Activated CD8-positive, alpha-beta memory T cell treated with anti-CD3 and anti-CD28 coated beads for 24 hours (primary cell): ENCODE measurements around the gene PPP2R3B.
A peak's percentile ranks its signal among the peaks of the same experiment; 100 is the strongest.
"Not testable (repeated sequence)": the region's sequence is repeated elsewhere in the genome, so short reads cannot be mapped to it uniquely, and the experiment has no call there.

Source experiments
- DNase-seq: peaks from one replicate; pipeline ENCODE4 v3.0.0-alpha.2; 2020

The PPP2R3B gene

DNA sequence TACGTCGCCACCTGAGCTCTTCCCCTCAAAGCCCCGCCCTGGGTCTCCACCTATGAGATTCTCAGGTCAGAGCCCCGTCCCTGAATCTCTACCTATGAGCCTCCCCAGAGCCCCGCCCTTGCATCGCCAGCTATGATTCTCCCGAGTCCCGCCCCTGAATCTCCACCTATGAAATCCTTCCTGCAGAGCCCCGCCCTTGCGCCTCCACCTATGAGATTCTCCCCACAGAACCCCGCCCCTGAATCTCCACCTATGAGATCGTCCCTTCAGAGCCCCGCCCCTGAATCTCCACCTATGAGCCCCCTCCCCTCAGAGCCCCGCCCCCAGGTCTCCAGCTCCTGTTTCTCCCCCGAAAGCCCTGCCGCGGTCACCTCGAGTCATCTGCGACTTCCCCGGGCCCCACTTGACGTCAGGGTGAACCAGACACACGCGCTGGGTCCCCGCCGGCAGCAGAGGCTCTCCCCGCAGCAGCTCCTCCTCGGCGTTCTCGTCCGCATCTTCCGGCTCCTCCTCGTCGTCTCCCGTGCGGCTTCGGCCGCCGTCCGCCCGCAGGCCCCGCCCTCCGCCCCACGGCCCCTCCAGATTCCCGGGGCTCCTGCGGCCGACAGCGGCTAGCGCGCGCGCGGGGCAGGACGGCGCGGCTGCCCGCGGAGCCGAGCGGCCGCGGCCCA is 68.5 kb downstream of the PPP2R3B start:
- DNase-seq = peak; percentile 95

DNA sequence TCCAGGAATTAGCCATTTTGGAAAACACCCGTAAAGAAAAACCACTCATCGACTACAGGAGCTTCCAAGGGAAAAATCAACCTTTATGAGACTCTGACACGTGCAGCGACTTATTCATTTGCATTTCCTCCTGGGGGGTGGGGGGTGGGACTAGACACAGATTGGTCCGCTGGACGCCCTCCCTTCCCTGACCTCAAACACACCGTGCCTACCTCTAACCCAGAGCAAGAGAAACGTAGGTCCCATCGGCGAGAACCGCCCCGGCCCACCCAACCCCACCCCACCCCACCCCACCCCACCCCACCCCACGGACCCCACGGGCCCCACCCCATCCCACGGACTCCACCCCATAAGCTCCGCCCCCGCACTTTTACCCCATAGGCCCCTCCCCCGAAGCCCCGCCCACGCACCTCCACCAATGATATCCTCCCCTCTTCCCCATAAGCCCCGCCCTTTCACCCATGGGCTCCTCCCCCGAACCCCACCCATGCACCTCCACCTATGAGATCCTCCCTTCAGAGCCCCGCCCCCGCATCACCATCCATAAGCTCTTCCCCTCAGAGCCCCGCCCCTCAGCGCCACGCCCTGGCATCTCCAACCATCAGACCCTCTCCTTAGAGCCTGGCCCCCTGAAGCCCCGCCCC is 69.2 kb downstream of the PPP2R3B start:
- no peak for DNase-seq

DNA sequence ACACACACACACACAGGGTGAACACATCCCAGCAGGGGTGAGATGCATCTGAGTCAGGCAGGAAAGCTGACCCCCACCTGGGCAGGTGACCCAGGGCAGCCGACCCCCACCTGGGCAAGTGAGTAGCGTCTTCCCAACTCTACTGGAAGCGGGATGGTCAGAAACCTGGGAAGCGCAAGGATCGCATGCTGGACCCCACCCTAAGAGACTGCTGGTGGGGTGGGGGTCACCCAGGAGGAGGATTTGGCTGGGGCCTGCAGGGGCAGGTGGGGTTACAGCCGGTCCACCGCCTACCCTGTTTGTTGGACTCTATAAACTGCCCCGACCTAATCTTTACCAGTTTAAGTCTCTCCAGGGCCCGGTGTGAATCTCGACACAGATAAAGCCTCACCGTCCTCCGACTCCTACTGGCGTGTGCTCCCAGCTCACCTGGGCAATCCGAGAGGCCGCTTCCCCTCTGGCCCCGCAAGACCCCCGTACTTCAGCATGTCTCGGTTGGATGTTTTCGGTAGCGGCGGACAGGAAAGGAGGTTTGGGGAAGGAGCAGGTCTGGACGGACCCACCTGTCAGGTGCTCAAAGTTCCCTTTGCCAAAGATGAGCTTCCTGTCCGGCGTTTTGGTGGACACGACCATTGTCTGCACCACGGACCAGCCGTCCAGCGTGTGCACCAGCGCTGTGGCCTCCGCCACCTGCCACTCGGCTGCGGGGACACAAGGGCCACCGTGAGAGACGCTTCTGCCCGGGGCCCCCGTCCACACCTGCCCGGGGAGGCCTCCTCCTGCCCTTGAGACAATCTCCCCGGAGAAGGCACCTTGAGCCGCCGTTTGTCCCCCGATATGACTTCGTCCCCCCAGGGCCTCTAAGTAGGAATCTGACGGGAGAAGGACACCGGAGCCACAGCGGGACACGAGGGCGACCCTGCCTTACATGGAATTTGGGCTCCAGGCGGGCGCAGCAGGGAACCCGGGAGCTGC is 70.1 kb downstream of the PPP2R3B start:
- no peak for DNase-seq

DNA sequence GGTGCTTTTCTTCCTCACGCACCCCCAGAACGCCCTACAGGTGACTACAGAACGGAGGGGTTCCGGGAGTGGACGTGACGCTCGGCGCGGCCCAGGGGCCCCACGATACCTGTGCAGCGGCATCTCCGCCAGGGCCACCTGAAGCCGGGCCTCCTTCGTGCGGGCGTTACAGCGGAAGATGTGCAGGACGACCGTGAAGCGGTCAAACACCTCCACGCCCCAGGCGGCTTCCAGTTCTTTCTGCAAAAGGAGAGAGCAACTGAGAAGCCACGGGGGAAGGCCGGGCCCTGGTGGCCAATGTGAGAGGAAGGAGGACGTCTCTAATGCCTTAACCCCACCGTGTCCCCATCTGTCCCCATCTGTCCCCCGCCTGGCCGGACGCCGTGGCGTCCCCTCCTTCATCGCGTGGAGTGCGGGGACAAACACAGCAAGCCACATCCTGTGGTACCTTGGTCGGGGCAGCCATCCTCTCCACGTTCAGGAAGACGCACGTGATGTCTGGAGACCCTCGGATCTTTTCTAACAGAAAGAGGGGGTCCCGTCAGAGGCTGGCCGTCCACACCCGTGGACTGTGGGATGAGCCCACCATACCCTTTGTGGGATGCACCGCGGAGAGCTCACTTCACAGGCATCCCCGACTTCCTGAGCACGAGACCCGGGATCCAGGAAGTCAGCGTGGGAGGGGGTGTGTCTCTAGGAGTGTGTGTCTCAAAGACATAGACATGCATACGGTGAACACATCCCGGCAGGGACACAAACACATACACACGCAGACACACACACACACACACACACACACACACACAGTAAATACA is 71.7 kb downstream of the PPP2R3B start:
- DNase-seq = no peak

DNA sequence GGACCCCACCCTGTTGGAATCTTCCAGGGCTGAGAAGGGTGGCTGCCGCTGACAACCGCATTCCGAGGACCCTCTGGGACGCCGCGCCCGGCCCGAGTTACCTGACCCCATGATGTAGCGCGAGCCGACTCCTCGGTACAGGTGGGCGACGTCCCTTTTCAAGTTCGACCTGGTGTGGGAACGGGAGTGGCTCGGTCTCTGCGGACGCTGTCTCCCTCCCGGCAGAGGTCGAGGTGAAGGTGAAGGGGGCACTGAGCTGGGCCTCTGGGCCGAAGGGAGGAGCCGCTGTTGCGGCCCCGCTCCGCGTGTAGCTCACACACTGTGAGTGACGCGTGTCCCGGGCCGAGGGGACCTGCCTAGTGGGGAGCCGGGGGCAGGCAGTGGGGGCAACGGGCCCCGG is 72.7 kb downstream of the PPP2R3B start:
- DNase-seq = no peak

DNA sequence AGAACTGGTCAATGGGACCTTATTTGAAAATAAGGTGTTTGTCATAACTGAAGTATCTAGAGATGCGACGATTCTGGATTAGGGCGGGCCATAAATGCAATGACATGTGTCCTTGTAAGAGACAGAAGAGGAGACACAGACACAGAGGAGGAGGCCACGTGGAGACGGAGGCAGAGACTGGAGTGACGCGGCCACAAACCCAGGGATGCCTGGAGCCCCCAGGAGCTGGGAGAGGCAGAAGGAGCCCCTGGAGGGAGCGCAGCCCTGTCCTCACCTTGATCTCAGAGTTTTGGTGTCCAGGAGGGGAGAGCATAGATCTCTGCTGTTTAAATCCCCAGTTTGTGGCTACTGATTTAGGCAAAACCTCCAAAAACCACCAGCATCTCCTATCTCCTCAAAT is 73.2 kb downstream of the PPP2R3B start:
- DNase-seq = no peak

DNA sequence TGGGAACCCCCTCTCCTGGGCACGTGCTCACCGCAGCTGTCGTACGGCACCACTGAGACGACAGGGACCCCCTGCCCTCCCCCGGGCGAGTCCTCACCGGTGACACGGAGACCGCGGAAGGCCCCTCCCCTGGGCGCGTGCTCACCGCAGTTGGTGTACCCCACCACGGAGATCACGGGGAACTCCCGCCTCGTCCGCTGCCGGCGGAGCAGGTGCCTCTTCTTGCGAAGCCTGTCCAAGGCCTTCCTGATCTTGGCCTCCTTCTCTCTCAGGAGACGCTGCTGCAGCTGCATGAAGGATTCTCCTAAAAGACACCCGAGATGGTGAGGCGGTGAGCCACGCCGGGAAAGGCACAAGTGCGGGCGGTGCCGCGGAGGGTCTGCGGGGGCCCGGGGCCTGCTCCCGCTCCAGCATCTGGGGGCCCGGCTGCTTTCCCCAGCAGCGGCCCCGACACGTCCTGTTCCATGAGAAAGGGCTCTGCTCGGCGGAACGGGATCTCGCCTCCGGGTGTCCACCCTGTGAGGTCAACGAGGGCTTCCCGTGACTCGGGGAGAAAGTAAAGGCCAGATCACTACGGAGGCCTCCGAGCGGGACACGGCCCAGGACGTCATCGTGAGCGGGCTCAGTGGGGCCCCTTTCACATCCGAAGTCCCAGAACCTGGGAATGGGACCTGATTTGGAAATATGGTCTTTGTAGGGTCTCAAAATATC is 73.9 kb downstream of the PPP2R3B start:
- no peak for DNase-seq

DNA sequence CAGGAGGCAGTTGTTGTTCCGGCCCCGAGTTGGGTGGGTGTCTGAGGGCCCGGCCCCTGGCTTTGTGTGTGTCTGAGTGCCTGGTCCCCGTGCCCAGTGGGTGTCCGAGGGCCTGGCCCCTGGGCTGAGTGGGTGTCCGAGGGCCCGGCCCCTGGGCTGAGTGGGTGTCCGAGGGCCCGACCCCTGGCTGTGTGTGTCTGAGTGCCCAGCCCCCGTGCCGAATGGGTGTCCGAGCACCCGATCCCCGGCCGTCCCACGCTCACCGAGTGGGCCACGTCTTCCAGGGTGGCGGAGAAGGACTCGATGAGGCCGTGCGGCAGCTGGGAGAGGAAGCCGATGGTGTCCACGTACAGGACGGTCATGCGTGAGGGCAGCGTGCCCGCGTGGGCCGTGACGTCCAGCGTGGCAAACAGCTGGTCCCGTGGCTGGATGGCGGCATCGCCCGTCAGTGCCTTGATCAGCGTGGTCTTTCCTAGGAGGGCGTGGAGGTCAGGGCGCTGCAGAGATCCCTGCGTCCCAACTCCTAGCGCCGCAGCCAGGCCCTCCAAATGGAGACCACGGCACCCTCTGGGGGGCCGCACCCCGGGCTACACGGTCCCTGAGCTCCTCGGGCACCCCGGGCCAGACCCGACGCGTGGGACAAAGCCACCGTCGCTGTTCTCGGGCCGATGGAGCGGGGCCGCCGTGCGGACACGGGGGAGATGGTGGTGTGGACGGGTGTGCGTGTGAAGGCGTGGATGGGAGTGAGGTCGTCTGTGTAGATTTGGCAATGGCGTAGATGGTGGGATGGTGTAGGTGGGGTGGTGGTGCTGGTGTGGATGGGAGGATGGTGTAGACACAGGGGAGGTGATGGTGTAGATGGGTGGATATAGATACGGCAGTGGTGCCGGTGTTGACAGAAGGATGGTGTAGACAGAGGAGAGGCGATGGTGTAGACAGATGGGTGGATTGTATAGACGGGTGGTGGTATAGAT is 75.3 kb downstream of the PPP2R3B start:
- no peak for DNase-seq

DNA sequence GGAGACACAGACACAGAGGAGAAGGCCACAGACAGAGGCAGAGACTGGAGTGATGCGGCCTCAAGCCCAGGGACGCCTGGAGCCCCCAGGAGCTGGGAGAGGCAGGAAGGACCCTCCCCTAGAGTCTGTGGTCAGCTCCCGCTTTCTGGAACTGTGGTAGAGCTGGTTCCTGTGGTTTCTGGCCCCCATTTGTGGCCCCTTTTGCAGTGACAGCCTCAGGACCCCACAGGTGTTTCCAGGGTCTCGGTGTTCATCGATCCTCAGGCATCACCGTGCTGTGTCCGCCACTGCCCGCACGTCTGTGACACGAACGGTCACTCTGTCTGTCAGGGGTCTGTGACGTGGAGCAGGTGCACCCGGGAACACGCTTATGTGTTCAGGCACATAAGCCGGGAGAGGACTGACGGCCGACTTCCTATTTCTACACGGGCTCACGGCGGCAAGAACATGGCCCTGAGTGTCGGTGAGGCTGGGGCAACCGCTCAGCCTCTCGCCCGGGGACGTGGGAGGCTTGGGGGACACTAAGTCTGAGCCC is 76.0 kb downstream of the PPP2R3B start:
- no peak for DNase-seq

DNA sequence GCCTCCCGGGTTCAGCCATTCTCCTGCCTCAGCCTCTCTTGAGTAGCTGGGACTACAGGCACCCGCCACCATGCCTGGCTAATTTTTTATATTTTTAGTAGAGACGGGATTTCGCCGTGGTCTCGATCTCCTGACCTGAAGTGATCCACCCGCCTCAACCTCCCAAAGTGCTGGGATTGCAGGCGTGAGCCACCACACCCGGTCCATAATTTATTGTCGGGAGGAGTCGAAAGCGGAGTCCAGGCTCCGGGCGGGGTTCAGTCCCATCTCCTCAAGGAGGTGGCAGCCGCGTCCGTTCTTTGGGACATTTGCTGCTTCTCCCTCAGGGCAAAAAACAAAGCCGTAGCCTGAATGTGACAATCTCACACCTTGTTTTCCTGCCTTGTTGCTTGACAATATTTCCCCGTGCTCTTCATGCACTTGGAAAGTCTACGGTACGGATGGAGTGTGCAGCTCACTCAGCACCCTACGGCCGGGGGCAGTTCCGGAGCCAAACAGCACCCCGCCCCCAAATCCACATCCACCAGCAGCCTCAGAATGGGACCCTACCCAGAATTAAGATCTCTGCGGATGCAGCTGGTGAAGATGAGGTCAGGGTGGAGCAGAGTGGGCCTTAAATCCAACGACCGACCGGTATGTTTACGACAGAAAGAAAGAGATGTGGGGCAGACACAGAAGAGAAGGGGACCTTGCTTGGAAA is 77.7 kb downstream of the PPP2R3B start:
- no peak for DNase-seq

DNA sequence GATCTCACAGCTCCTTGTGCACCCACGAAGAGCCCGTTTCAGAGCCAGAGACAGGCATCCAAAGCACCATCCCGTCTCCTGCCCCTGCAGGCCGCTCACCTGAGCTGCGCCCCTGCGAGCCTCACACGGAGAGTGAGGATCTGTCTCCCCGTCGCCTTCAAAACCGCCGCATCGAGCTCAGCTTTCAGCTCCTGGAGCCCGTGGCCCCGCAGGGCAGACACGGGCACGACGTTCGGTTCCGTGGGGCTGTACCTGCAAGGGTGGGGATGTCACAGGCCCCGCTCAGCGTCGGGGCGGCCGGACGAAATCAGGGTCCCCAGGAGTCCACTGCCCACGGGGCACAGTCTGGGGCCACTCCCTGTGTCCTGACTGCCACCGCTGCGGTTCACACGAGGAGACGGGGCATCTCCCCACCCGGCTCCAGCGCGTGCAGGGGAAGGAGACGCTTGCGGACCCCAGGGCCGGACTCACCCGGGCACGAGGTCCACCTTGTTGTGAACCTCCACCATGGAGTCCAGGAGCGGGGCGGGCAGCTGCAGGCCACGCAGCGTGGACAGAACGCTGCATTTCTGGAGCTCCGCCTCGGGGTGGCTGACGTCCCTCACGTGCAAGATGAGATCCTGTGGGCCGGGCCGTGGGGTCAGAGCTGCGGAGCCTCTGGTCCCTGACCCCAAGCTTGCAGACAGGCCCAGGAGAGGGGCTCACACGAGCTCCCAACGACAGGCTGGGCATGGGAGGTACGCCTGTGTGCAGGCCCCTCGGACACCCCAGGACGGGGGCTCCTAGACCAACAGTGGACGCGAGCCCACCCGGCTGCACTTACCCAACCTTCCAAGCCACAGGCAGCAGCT is 79.2 kb downstream of the PPP2R3B start:
- DNase-seq = no peak

DNA sequence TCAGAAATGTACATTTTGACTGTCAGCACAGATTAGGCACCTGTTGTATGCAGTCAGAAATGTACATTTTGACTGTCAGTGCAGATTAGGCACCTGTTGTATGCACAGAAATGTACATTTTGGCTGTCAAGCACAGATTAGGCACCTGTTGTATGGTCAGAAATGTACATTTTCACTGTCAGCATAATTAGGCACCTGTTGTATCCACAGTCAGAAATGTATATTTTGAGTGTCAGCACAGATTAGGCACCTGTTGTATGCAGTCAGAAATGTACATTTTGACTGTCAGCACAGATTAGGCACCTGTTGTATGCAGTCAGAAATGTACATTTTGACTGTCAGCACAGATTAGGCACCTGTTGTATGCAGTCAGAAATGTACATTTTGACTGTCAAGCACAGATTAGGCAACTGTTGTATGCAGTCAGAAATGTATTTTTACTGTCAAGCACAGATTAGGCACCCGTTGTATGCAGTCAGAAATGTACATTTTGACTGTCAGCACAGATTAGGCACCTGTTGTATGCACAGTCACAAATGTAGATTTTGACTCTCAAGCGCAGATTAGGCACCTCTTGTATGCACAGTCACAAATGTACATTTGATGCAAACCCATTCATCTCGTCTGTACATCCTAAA is 80.0 kb downstream of the PPP2R3B start:
- DNase-seq = not testable (repeated sequence)

DNA sequence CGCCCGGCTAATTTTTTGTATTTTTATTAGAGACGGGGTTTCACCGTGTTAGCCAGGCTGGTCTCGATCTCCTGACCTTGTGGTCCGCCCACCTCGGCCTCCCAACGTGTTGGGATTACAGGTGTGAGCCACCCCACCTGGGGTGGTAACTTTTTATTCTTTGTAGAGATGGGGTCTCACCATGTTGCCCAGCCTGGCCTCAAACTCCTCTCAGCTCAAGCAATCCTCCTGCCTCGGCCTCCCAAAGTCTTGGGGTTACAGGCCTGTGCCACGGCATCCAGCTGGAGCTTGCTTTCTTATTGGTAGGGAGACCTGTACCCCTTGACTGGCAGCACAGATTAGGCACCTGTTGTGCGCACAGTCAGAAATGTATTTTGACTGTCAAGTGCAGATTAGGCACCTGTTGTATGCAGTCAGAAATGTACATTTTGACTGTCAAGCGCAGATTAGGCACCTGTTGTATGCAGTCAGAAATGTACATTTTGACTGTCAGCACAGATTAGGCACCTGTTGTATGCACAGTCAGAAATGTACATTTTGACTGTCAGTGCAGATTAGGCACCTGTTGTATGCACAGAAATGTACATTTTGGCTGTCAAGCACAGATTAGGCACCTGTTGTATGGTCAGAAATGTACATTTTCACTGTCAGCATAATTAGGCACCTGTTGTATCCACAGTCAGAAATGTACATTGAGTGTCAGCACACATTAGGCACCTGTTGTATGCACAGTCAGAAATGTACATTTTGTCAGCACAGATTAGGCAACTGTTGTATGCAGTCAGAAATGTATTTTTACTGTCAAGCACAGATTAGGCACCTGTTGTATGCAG is 80.7 kb downstream of the PPP2R3B start:
- DNase-seq = not testable (repeated sequence)

DNA sequence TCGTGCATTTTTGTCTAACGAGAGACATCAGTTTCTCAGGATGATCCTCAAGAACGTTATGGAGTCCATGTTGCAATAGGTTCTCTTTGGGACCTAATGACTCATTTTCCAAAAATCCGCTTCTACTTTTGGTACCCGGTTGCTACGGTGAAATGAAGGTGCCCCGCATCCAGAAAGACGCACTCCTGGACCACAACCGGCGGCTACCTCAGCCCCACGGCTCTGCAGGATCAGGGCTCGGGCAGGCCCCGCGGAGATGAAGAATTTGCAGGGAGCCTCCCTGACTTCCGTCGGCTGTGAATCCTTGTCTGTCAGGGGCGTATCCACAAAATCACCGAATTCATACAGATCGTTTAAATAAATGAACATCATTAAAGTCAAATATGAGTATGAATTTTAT is 83.7 kb downstream of the PPP2R3B start:
- DNase-seq = no peak

DNA sequence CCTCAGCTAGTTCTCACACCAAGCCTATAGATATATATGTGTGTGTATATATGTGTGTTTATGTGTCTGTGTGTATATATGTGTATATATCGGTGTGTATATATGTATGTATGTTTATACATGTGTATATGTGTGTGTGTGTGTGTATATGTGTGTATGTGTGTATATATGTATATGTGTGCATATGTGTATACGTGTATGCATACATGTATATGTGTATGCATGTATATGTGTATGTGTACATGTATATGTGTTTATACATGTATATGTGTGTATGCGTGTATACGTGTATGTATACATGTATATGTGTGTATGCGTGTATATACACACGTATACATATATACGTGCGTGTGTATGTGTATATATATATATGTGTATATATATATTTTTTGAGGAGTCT is 86.4 kb downstream of the PPP2R3B start:
- no peak for DNase-seq

DNA sequence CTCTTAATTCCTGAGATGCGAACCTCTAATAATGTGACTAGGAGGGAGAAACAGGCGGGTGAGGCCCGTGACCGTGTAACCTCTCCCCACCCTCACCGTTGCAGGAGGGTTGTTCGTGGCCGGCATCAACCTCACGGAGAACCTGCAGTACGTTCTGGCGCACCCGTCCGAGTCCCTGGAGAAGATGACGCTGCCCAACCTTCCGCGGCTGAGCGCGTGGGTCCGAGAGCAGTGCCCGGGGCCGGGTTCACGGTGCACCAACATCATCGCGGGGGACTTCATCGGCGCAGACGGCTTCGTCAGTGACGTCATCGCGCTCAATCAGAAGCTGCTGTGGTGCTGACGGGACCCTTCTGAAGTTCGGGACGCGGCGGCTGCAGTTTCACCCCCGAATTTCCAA is 87.7 kb downstream of the PPP2R3B start:
- no peak for DNase-seq

DNA sequence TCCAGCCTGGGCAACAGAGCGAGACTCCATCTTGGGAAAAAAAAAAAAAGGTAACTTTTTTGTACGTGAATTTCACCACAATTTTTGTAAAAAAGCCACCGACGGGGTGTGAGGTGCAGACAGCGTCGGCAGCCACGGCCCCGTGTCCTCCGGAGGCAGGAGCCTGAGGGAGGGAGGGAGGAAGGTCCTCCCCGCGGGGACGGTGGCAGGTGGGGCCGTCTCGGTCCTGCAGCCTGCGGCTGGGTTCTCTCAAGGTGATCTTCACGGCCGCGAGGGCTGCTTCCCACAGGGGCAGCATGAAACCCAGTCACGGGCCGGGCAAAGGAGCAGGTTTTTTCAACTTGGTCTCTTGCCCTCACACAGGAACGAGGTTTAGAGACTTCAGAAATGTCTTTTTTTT is 91.6 kb downstream of the PPP2R3B start:
- no peak for DNase-seq
